K562 (cell line): ENCODE data around the gene NDC1. TPM values are rescaled to one million over a fixed set of nuclear protein-coding genes. Genes with fewer than 3 reads are reported as not detected.

Experiments
- ASH1L ChIP-seq: fragments of 450-650 bp; IDR thresholded peaks from 2 replicates; pipeline ENCODE4 v1.6.1; 2018; ENCODE audit warnings: borderline replicate concordance, mild to moderate bottlenecking, low read depth; ENCODE audit not compliant: partially characterized antibody
- CBX3 ChIP-seq, 2 experiments: IDR thresholded peaks; 1 replicate in 1 of 2; 2 replicates in 1 of 2; pipeline ENCODE4 v1.6.1; 2012; ENCODE audit warnings: inconsistent platforms in 2 of 2, low read length in 2 of 2, borderline replicate concordance in 1 of 2, control low read depth in 1 of 2
- CHCHD3 ChIP-seq: fragments of 250-450 bp; sonication (Bioruptor Pico); IDR thresholded peaks from 2 replicates; pipeline ENCODE4 v2.1.2; 2022; ENCODE audit warnings: mild to moderate bottlenecking
- FOS ChIP-seq: IDR thresholded peaks from 3 replicates; pipeline ENCODE4 v1.6.1; 2011; ENCODE audit not compliant: insufficient read length; ENCODE audit errors: extremely low read depth
- GATAD2A ChIP-seq: fragments of 450-650 bp; IDR thresholded peaks from 2 replicates; pipeline ENCODE4 v1.6.1; 2017
- MCM5 ChIP-seq: fragments of 450-650 bp; IDR thresholded peaks from 2 replicates; pipeline ENCODE4 v1.6.1; 2016; ENCODE audit warnings: low read depth
- MYC ChIP-seq, 2 experiments: fragments of 250-450 bp in 1 of 2; sonication (Bioruptor Pico) in 1 of 2; IDR thresholded peaks; 2 replicates each; pipeline versions ENCODE4 v1.5.1 to v1.6.1; 2012 to 2021; ENCODE audit warnings: low read depth in 2 of 2, borderline replicate concordance in 1 of 2, improper control_type of control experiment in 1 of 2, low read length in 1 of 2, mild to moderate bottlenecking in 1 of 2, moderate library complexity in 1 of 2
- NFE2 ChIP-seq: IDR thresholded peaks from 2 replicates; pipeline ENCODE4 v1.6.1; 2014; ENCODE audit warnings: antibody characterized with exemption, low read depth
- POLR2AphosphoS5 ChIP-seq: IDR thresholded peaks from 2 replicates; pipeline ENCODE4 v1.6.1; 2011; ENCODE audit warnings: mild to moderate bottlenecking, low read depth, low read length, moderate library complexity; ENCODE audit not compliant: control insufficient read depth, insufficient read depth
- RBM34 ChIP-seq: fragments of 200-400 bp; formaldehyde crosslinking; IDR thresholded peaks from 2 replicates; pipeline ENCODE4 v1.6.1; 2018; ENCODE audit warnings: low read length, borderline replicate concordance; ENCODE audit not compliant: insufficient read depth
- SRF ChIP-seq, 2 experiments: fragments of 250-450, 450-650 bp in 1 of 2; sonication (Bioruptor Pico) in 1 of 2; sonication (generic) in 1 of 2; formaldehyde crosslinking; IDR thresholded peaks; 2 replicates each; pipeline versions ENCODE4 v1.5.0 to v1.5.1; 2020 to 2022; ENCODE audit warnings: mild to moderate bottlenecking in 1 of 2, missing genetic modification reagents in 1 of 2
- ZKSCAN8 ChIP-seq: fragments of 200-800 bp; sonication (Bioruptor generic); IDR thresholded peaks from 2 replicates; pipeline ENCODE4 v1.6.1; 2016; ENCODE audit warnings: missing genetic modification characterization, missing compliant biosample characterization
- ZNF133 ChIP-seq: fragments of 250-450 bp; sonication (Bioruptor Pico); IDR thresholded peaks from 2 replicates; pipeline ENCODE4 v1.4.0; 2020; ENCODE audit warnings: mild to moderate bottlenecking
- ZNF408 ChIP-seq: fragments of 250-450 bp; sonication (Bioruptor Pico); IDR thresholded peaks from 2 replicates; pipeline ENCODE4 v1.4.0; 2020; ENCODE audit warnings: low read depth, mild to moderate bottlenecking, moderate library complexity
- polyA plus RNA-seq, 8 experiments: library from polyadenylated mRNA; depleted of rRNA in 4 of 8; stranded (reverse) in 5 of 8; unstranded in 3 of 8; fragments of >200 nt; fragmentation: Nextera tagmentation in 2 of 8; fragmentation: Illumina TruSeq in 1 of 8; extraction: Ambion mirVana in 2 of 8; extraction: Trizol in 1 of 8; gene quantifications; 2 replicates each; pipeline versions ENCODE4 v1.2.1 to v1.2.3, GENCODE V29; 2011 to 2014; ENCODE audit warnings: inconsistent platforms in 1 of 8, missing spikeins in 1 of 8
- total RNA-seq, 7 experiments: library from RNA; depleted of rRNA in 6 of 7; stranded (reverse); fragments of >200 nt in 6 of 7; fragmentation: Illumina TruSeq in 2 of 7; extraction: Trizol in 2 of 7; gene quantifications; 2 replicates each; pipeline versions ENCODE4 v1.2.1 to v1.2.3, GENCODE V29; 2011 to 2021; ENCODE audit warnings: low replicate concordance in 1 of 7
- TF ChIP-seq, protein P1 (sequence below): fragments of 250-450 bp; sonication (Bioruptor Pico); IDR thresholded peaks from 2 replicates; pipeline ENCODE4 v1.5.0; 2021; ENCODE audit warnings: mild to moderate bottlenecking, moderate library complexity
- TF ChIP-seq, protein P2 (sequence below): fragments of 250-450 bp; sonication (Bioruptor Pico); IDR thresholded peaks from 2 replicates; pipeline ENCODE4 v1.6.1; 2021; ENCODE audit warnings: mild to moderate bottlenecking
- TF ChIP-seq, protein P3 (sequence below): sonication (generic); formaldehyde crosslinking; IDR thresholded peaks from 2 replicates; pipeline ENCODE4 v1.8.0; 2022; ENCODE audit warnings: missing genetic modification reagents, mild to moderate bottlenecking, moderate library complexity, borderline replicate concordance
- TF ChIP-seq, protein P4 (sequence below): fragments of 450-650 bp; formaldehyde crosslinking; IDR thresholded peaks from 2 replicates; pipeline ENCODE4 v1.4.0; 2022; ENCODE audit warnings: missing genetic modification characterization

NDC1 gene
- total and polyA plus RNA-seq, 9 of the 15 experiments (the other 6 are each of a cell fraction or from before 2014, with no cell fraction given): 26.9 to 102 (median 64.5) TPM

DNA sequence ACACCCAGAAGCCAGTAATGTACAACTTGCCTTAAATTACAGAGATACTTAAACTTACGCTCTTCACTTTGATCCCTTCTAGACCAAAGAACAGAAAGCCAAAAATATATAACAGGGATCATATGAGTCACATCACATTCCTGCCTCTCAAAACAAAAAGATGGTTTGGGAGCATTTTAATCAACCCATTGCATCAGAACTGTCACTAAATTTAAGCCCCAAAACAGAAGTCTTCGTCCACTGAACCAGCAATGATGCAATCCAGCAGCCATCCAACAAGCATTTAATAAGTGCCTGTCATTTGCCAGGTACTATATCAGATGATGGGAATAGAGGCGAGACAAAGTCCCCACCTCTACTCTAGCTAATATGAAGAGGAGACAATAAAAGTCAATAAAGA lies 56.4 kb downstream of the NDC1 start (continued):
- TF ChIP-seq MCM5: no peak
- no peak for TF ChIP-seq RBM34
- TF ChIP-seq, protein P1, sequence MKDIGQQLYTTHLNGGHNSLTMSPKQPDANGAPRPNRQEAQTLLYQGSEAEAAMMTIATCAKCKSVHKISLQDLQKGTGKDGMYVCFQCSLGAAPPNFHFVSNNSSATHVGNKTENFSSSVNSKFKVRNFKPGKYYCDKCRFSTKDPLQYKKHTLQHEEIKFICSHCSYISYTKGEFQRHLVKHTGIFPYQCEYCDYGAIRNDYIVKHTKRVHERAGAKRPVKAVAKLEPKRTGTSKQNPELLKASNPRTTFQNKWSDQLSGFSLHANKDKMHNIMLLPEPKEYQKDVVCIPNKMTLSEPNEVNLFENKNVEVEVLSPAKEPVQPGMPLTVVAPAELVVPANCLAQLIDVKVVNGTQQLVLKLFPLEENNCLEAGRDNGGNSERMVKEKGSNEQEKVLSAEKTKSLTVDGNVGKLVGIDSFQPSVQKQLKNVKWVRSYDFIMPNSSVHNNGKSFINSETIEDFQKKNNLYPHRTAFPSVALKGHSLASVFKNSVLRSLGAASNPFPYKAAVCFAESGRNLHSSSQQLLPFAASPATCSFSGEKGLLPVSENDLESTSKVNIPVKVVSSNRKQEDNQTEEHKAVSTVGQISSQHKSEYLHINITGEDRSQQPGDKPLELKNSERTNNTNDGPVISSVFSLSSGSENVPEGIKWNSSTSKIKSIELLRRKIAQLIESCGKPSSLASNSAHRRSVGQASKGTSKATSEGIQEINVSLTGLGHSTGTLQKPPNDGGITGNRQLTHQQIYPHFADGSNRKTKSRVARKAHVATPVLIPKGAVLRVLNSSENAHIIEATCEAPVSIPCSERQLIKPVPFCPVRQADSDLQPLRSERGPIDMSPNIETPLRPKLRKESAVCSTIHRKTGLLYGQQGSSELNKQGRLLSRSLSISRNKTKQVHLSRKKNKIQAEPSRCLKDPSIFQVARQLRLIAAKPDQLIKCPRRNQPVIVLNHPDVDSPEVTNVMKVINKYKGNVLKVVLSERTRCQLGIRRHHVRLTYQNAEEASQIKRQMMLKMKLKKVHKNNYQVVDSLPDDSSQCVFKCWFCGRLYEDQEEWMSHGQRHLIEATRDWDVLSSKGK (CRISPR knock-in tag): no peak
- no peak for TF ChIP-seq ZNF133 (CRISPR knock-in tag)
- TF ChIP-seq GATAD2A: no peak
- TF ChIP-seq, protein P2, sequence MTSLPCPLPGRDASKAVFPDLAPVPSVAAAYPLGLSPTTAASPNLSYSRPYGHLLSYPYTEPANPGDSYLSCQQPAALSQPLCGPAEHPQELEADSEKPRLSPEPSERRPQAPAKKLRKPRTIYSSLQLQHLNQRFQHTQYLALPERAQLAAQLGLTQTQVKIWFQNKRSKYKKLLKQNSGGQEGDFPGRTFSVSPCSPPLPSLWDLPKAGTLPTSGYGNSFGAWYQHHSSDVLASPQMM (CRISPR knock-in tag): no peak
- no peak for TF ChIP-seq MYC (IDR thresholded peaks at IDR 0.05; ENCODE audit: low read depth, low read length)
- no peak for TF ChIP-seq MYC (CRISPR knock-in tag; IDR thresholded peaks at IDR 0.05; ENCODE audit: borderline replicate concordance, low read depth)
- no peak for TF ChIP-seq ZKSCAN8 (CRISPR knock-in tag)
- TF ChIP-seq, protein P3, sequence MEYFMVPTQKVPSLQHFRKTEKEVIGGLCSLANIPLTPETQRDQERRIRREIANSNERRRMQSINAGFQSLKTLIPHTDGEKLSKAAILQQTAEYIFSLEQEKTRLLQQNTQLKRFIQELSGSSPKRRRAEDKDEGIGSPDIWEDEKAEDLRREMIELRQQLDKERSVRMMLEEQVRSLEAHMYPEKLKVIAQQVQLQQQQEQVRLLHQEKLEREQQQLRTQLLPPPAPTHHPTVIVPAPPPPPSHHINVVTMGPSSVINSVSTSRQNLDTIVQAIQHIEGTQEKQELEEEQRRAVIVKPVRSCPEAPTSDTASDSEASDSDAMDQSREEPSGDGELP (CRISPR knock-in tag): no peak
- no peak for TF ChIP-seq FOS
- TF ChIP-seq CHCHD3 (CRISPR knock-in tag): no peak
- no peak for TF ChIP-seq ASH1L
- no peak for TF ChIP-seq ZNF408 (CRISPR knock-in tag)
- TF ChIP-seq CBX3 (IDR thresholded peaks at IDR 0.05; ENCODE audit: borderline replicate concordance in 1 of 2, low read length in 2 of 2): no peak
- TF ChIP-seq, protein P4, sequence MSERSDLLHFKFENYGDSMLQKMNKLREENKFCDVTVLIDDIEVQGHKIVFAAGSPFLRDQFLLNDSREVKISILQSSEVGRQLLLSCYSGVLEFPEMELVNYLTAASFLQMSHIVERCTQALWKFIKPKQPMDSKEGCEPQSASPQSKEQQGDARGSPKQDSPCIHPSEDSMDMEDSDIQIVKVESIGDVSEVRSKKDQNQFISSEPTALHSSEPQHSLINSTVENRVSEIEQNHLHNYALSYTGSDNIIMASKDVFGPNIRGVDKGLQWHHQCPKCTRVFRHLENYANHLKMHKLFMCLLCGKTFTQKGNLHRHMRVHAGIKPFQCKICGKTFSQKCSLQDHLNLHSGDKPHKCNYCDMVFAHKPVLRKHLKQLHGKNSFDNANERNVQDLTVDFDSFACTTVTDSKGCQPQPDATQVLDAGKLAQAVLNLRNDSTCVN: no peak
- TF ChIP-seq NFE2: no peak
- no peak for TF ChIP-seq POLR2AphosphoS5
- no peak for TF ChIP-seq SRF (CRISPR knock-in tag; IDR thresholded peaks at IDR 0.05)
